Loucy (cell line): ENCODE results near the gene GRID2.

Experiments
- H2AFZ ChIP-seq: fragments of 200-600 bp; sonication (generic); 2 replicates; pipeline ENCODE4 v1.6.0; 2016; ENCODE audit warnings: antibody characterized with exemption, mild to moderate bottlenecking, low read length, moderate library complexity
- H3F3A ChIP-seq: fragments of 200-600 bp; 2 replicates; pipeline ENCODE4 v1.6.0; 2016; ENCODE audit warnings: antibody characterized with exemption, low read depth, mild to moderate bottlenecking
- H3K27me3 ChIP-seq: fragments of 200-600 bp; sonication (generic); 2 replicates; pipeline ENCODE4 v1.6.1; 2014; ENCODE audit warnings: low read length, mild to moderate bottlenecking; ENCODE audit not compliant: insufficient read depth, poor library complexity, severe bottlenecking
- H3K36me3 ChIP-seq: fragments of 200-600 bp; sonication (generic); 2 replicates; pipeline ENCODE4 v1.6.1; 2016; ENCODE audit warnings: low read length; ENCODE audit not compliant: insufficient read depth
- H3K4me1 ChIP-seq: fragments of 200-600 bp; sonication (generic); 2 replicates; pipeline ENCODE4 v1.5.1; 2014; ENCODE audit warnings: low read length, mild to moderate bottlenecking; ENCODE audit not compliant: insufficient read depth, poor library complexity, severe bottlenecking
- H3K4me2 ChIP-seq: fragments of 200-600 bp; sonication (generic); 2 replicates; pipeline ENCODE4 v1.6.0; 2014; ENCODE audit warnings: antibody characterized with exemption, low read length, low read depth, mild to moderate bottlenecking; ENCODE audit not compliant: poor library complexity, severe bottlenecking
- H3K4me3 ChIP-seq: fragments of 200-600 bp; sonication (generic); 2 replicates; pipeline ENCODE4 v1.5.1; 2014; ENCODE audit warnings: low read length, mild to moderate bottlenecking, mixed read lengths; ENCODE audit not compliant: poor library complexity, severe bottlenecking
- H3K79me2 ChIP-seq: fragments of 200-600 bp; sonication (generic); 2 replicates; pipeline ENCODE4 v1.6.1; 2014; ENCODE audit warnings: low read length; ENCODE audit not compliant: insufficient read depth
- H3K9ac ChIP-seq: fragments of 200-600 bp; sonication (generic); 2 replicates; pipeline ENCODE4 v1.6.0; 2014; ENCODE audit warnings: mild to moderate bottlenecking, low read depth, low read length, moderate library complexity; ENCODE audit not compliant: poor library complexity, severe bottlenecking
- H3K9me2 ChIP-seq: fragments of 200-600 bp; sonication (generic); replicated peaks from 2 replicates; pipeline ENCODE4 v1.6.1; 2016; ENCODE audit warnings: low read depth, low read length, mixed read lengths
- H3K9me3 ChIP-seq: fragments of 200-600 bp; sonication (generic); 2 replicates; pipeline ENCODE4 v1.6.1; 2014; ENCODE audit warnings: mild to moderate bottlenecking, antibody characterized with exemption, low read length, low read depth; ENCODE audit not compliant: insufficient read depth
- H4K20me1 ChIP-seq: fragments of 200-600 bp; sonication (generic); 2 replicates; pipeline ENCODE4 v1.6.0; 2014; ENCODE audit warnings: antibody characterized with exemption, low read length, mild to moderate bottlenecking; ENCODE audit not compliant: insufficient read depth, poor library complexity, severe bottlenecking
- EZH2phosphoT487 ChIP-seq: fragments of 200-600 bp; IDR thresholded peaks from 2 replicates; pipeline ENCODE4 v1.6.1; 2018; ENCODE audit warnings: antibody characterized with exemption, mild to moderate bottlenecking, moderate library complexity, borderline replicate concordance
- TF ChIP-seq, protein P1 (sequence below): fragments of 200-600 bp; sonication (generic); conservative IDR thresholded peaks from 2 replicates; pipeline ENCODE4 v1.5.1; 2014; ENCODE audit warnings: mild to moderate bottlenecking, antibody characterized with exemption, low read length

GRID2 gene

DNA sequence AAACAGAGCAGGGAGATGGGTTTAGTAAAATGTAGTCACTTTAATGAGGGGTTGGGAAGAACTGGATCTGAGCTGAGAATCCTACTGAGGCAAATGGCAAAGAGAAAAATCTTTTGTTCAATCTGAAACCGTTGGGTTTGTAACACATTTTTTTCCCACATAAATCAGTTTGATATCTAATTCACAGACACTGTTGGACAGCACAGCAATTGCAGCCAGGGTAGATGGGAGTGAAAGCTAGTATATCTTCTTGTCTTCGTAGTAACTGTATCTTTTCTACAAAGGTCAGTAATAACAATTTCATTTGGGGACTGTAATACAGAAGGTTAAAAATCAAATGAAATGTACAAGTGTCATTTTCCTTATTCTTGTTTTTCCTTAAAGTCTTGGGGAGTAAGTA is 875.3 kb downstream of the GRID2 start:
- Histone ChIP-seq H3K4me2 (no peak overlapping the region), H2AFZ (no peak overlapping the region), H3K4me1 (no peaks in the 10 kb centered on the region), H3F3A (no peaks in the 10 kb centered on the region), H3K36me3 (no peaks in the 10 kb centered on the region), H3K4me3 (no peak overlapping the region), H3K9me2 (0 out of 2 replicates have a peak, but pooled peaks cover 6% of the 10 kb centered on the region), H3K79me2 (no peaks in the 10 kb centered on the region), H3K27me3 (no peaks in the 10 kb centered on the region), H4K20me1 (no peaks in the 10 kb centered on the region), H3K9ac (no peak overlapping the region), H3K9me3 (no peaks in the 10 kb centered on the region)
- TF ChIP-seq, protein P1, sequence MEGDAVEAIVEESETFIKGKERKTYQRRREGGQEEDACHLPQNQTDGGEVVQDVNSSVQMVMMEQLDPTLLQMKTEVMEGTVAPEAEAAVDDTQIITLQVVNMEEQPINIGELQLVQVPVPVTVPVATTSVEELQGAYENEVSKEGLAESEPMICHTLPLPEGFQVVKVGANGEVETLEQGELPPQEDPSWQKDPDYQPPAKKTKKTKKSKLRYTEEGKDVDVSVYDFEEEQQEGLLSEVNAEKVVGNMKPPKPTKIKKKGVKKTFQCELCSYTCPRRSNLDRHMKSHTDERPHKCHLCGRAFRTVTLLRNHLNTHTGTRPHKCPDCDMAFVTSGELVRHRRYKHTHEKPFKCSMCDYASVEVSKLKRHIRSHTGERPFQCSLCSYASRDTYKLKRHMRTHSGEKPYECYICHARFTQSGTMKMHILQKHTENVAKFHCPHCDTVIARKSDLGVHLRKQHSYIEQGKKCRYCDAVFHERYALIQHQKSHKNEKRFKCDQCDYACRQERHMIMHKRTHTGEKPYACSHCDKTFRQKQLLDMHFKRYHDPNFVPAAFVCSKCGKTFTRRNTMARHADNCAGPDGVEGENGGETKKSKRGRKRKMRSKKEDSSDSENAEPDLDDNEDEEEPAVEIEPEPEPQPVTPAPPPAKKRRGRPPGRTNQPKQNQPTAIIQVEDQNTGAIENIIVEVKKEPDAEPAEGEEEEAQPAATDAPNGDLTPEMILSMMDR, result no peak

DNA sequence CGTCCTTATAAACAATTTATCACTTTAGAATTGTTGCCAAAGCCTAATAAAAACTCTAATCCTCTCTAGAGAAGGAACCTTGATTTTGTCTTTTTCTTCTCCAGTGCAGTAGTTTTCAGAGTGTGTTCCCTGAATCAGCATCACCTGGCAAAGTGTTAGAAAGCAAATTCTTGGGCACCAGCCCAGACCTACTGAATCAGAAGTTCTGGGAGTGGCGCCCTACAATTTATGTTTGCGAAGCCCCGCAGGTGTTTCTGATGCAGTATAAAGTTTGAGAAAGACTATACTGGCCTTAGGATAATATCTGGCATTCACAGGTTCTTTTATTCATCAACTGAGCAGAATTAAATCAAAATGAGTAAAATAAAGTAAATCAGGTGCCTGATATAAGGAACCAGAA is 879.0 kb downstream of the GRID2 start:
- TF ChIP-seq, protein P1, result no peak
- TF ChIP-seq EZH2phosphoT487, result no peak
- H3K9ac ChIP-seq, result no peak overlapping the region

DNA sequence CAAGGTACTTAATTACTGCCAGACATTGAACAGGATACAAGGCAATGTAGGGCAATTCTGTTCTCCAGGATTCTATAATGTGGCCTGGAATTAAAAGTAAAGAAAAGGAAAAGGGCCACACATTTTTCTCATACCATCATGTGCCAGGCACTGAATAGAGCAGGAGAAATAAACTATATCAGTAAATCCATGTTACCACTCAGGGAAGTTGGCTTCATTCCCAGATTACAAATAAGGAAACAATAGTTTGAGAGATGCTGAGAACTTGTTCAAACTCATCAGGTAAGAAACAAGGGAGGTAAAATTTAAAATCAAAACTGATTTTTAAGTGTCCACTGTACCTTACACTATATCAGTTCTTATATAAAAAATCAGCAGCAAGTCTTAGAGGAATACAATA is 879.8 kb downstream of the GRID2 start:
- Histone ChIP-seq H3K9me3 (no peaks in the 10 kb centered on the region), H3K9ac (no peak overlapping the region), H3K4me2 (no peak overlapping the region), H3K27me3 (no peaks in the 10 kb centered on the region), H3K4me3 (no peak overlapping the region), H2AFZ (no peak overlapping the region), H3K79me2 (no peaks in the 10 kb centered on the region), H3K4me1 (no peaks in the 10 kb centered on the region), H4K20me1 (no peaks in the 10 kb centered on the region), H3K9me2 (0 out of 2 replicates have a peak, but pooled peaks cover 6% of the 10 kb centered on the region), H3F3A (no peaks in the 10 kb centered on the region), H3K36me3 (no peaks in the 10 kb centered on the region)
- no peak for TF ChIP-seq EZH2phosphoT487
- TF ChIP-seq, protein P1, result no peak

More for the DNA sequence above, 879.0 kb downstream of the GRID2 start:
- Histone ChIP-seq H3K36me3 (no peaks in the 10 kb centered on the region), H2AFZ (no peak overlapping the region), H3K4me3 (no peak overlapping the region), H4K20me1 (no peaks in the 10 kb centered on the region), H3K4me1 (no peaks in the 10 kb centered on the region), H3K79me2 (no peaks in the 10 kb centered on the region), H3K9me3 (no peaks in the 10 kb centered on the region), H3K9me2 (0 out of 2 replicates have a peak, but pooled peaks cover 6% of the 10 kb centered on the region), H3K4me2 (no peak overlapping the region), H3F3A (no peaks in the 10 kb centered on the region), H3K27me3 (no peaks in the 10 kb centered on the region)
